NOMO-1 (cell line): Measurements from ENCODE around the gene STIM1.
"Not testable (repeated sequence)": the region's sequence is repeated elsewhere in the genome, so short reads cannot be mapped to it uniquely, and the experiment has no call there.

Source experiments
- DNase-seq, 2 experiments: peaks; one replicate each; lab custom pipeline; 2025; ENCODE audit not compliant: unreplicated experiment in 2 of 2; lab: John Stamatoyannopoulos, UW

The STIM1 gene

DNA sequence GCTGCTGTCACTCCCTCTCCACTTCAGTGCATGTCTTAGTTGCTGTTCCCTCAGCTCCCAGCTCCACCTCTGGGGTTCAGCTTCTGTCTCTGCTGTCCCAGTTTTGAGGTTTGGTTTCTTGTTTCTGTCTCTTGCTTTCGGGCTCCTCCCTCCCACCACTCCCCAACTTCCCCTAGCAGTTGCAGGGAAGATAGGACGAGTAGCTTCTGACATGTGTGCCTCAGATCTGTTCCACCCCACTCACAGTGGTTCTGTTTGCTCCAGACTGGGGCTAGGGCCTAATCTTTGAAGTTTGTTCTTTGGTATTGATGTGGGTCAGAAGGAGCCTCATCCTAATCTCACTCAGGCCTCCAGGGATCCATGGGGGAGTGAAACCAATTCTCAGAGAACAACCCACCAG is 236.6 kb downstream of the STIM1 start:
- no peak for DNase-seq

DNA sequence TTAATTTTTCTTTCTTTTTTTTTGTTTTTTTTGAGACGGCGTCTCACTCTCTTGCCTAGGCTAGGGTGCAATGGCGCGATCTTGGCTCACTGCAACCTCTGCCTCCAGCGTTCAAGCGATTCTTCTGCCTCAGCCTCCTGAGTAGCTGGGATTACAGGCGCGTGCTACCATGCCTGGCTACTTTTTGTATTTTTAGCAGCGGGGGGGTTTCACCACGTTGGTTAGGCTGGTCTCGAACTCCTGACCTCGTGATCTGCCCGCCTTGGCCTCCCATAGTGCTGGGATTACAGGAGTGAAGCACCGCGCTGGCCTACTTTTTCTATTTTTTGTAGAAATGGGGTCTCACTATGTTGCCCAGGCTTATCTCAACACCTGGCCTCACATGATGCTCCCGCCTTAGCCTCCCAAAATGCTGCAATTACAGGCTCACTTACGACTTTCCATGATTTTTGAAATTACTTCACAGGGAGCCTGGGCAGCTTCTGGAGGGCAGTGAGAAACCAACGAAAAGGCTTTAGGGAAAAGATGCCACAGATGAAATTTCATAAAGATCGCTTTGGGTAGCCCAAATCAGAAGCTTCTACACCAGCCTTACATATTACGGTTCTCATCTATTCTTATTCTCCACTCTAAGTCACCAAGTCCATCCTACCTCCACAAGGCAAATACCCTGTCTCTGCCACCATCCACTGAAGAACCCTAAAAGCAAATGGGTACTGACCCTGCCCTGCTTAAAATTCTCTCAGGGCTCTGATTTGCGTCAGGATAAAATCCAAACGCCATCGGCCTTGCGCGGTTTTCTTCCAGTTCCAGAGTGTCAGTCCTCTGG is 238.3 kb downstream of the STIM1 start:
- peak in 1 of 2 experiments; percentile 29 for DNase-seq

DNA sequence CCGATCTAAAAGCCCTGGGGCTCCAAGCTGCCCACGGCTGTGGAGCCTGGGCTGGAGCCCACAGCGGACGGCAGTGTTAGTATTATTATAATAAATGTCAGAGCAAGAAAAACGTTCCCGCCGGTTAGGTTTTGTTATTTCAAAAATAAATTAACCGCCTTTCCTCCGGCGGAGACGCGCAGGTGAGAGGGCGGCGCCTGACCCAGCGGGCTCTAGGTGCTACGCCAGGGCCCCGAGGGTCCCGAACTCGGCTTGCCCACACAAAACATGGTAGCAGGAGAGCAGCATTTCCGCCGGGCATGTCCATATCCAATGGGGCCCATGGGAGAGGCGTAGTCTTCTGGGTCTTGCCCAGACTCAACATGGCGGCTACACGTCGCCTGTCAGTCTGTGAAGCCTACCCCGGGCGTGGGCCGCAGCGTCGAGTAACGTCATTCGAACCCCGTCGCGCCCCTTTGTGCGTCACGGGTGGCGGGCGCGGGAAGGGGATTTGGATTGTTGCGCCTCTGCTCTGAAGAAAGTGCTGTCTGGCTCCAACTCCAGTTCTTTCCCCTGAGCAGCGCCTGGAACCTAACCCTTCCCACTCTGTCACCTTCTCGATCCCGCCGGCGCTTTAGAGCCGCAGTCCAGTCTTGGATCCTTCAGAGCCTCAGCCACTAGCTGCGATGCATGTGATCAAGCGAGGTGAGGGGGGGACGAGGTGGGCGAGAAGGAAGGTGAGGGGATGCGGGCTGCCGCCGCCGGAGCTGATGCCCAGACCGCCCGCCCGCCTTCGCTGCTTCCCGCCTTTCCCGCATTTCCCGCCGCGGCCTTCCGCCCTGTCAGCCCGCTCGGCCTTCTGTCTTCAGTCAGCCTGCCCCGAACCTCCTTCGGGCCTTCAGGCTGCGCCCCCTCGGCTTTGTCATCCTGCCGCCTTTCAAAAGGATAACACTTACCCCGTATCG is 239.2 kb downstream of the STIM1 start, which contains the start of gene RRM1:
Gene RRM1 (plus strand): TSS at position 452 of the 944 bp plus-strand sequence. CDS start 214 bp downstream, at position 666.
- DNase-seq = peak; percentile 95 to 96

DNA sequence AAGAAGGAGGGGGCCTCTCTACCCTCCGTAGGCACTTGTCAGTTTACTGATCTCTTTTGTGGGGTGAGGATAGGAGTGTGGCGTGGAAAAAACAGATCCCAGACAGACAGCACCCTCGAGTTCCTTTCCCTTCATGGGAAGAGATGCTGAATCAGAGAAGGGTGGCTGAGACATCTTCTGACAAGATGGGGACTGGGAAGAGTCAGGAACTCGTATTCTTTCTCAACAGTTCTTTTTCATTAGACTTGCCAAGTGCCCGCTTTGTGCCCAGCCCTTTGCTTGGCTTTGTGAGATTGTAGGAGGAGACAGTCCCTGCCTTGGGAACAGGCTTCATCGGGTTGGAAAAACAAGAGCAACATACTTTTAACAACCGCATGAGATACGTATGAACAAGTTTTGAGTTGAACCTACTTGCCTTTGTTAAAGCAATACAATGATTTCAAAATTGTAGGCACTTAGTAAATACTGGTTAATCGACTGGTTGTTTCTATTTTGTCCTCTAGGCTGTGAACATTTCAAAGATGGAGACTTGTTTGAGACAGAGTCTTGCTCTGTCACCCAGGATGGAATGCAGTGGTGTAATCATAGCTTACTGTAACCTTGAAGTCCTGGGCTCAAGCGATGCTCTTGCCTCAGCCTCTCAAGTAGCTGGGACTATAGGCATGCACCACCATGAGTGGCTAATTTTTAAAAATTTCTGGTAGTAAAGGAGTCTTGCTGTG is 240.2 kb downstream of the STIM1 start:
- DNase-seq = peak in 1 of 2 experiments; percentile 14

DNA sequence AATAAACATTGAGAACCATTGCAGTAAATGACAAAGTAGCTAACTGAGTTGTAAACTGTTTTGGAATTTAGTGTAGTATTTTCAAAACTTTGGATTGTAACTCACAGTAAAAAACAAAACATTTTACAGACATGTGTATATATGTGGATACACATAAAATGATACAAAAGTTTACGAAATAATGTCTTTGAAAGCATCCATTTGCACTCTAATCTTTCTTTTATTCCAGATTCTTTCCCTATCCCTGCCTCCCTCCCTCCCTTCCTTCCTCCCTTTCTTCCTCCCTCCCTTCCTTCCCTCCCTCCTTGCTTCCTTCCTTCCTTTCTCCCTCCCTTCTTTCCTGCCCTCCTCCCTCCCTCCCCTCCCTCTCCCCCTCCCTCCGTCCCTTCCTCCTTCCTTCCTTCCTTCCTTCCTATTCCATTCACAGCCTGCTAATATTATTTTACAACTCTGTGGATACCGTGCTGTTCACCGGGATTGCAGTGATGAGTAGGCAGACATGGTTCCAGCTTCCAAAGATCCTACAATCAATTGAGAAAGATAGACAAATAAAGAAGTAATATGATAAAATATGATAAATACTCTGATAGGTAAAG is 242.7 kb downstream of the STIM1 start:
- DNase-seq = no peak

DNA sequence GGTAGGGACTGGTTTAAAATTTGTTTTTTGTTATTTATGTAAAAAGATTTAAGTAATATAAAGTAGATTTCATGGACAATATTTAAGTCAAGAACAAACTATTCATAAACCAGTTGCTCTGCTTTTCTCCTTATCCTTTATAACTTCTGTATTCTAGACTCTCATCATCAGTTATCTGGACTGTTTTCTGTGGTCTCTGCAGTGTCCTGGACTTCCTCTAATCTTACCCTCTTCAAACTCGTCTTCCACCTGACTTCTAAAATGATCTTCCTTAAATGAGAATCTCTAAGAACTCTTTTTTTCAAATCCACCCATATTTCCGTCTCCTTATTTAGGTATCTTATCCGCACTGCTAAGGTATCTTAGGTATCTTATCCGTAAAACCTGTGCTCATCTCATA is 247.2 kb downstream of the STIM1 start:
- DNase-seq = peak in 1 of 2 experiments; percentile 29

DNA sequence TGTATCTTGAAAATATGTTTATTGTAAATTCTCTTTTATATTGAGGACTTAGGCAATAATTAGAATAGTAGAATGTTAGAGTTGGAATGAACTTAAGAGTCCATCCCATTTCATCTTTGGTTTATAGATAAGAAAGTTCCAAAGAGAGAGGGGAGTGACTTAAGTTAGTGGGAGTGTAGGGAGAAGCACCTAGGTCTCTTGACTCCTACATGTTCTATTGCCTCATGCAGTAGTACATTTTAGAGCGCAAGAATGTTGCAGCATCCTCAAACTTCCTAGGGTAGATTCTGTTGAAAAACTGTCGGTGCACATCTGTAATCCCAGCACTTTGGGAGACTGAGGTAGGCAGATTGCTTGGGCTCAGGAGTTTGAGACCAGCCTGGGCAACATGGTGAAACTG is 247.8 kb downstream of the STIM1 start:
- no peak for DNase-seq

DNA sequence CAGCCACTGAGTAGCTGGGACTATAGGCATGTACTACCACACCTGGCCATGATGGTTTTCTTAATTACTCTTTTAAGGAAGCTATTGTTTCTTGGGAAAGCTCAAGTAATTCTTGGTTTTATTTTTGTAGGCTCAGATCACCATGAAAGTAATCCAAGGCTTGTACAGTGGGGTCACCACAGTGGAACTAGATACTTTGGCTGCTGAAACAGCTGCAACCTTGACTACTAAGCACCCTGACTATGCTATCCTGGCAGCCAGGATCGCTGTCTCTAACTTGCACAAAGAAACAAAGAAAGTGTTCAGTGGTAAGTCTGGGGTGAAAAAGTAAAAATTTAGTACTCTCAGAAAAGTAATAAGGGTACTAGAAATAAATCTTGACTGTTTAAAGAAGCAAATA is 250.5 kb downstream of the STIM1 start:
- DNase-seq = no peak

DNA sequence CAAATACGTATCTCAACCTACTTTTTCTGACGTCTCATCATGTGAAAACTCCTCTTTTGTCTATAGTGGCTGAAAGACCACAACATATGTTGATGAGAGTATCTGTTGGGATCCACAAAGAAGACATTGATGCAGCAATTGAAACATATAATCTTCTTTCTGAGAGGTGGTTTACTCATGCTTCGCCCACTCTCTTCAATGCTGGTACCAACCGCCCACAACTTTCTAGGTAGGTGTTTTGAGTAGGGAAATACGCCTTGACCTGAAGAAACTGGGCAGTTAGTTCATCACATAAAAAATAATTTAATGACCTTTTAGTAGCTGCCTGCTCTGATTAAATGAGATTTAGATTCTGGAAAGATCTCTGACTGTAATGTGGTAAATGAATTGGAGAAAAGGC is 256.4 kb downstream of the STIM1 start:
- no peak for DNase-seq

DNA sequence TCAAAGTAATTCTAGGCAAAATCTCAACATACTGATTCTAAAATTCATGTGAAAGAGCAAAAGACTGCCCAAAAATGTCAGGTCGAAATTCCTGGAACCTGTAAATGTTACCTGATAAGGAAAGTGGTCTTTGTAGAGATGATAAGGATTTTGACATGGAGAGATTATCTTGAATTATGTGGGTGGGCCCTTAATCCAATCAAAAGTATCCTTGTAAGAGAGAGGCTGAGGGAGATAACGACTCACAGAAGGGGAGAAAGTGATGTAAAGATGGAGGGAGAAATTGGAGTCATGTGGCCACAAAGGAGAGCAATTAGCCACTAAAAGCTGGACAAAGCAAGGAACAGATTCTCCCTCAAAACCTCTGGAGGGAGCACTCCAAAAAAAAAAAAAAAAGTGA is 259.7 kb downstream of the STIM1 start:
- no peak for DNase-seq

DNA sequence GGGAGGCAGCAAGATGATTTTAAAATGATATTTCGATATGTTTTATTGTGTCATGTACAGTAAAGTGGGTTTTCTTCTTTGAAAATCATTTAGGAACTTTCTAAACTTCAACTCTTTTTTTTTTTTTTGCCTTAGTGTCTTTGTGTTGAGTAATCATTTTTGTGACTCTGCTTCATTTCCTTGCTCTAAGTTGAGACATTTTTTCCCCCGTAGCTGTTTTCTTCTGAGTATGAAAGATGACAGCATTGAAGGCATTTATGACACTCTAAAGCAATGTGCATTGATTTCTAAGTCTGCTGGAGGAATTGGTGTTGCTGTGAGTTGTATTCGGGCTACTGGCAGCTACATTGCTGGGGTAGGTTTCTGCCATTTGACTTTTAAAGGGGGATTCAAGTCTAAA is 262.6 kb downstream of the STIM1 start:
- DNase-seq = no peak

DNA sequence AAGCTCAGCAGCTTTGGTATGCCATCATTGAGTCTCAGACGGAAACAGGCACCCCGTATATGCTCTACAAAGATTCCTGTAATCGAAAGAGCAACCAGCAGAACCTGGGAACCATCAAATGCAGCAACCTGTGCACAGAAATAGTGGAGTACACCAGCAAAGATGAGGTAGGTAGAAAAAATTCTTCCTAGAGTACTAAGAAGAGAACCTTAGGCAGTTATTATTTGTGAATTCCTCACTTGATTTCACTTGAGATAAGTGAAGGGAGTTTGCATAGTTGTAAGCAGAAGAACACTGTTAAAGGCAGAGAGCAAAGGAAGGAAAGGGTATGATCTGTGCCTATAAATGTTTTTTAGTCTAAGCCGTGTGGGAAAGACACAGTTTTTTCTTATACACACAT is 267.8 kb downstream of the STIM1 start:
- no peak for DNase-seq

DNA sequence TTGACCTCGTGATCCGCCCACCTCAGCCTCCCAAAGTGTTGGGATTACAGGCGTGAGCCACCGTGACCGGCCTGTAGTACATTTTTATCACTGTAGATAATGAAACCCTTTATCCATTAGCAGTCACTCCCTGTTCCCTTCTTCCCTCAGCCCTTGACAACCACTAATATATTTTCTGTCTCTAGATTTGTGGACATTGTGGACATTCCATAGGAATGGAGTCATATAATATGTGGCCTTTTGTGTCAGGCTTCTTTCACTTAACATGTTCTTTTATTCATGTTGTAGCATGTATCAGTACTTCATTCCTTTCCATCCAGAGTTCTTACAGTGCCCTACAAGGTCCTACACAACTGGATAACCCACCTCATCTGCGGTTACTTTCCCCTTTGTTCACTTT is 269.7 kb downstream of the STIM1 start:
- no peak for DNase-seq

DNA sequence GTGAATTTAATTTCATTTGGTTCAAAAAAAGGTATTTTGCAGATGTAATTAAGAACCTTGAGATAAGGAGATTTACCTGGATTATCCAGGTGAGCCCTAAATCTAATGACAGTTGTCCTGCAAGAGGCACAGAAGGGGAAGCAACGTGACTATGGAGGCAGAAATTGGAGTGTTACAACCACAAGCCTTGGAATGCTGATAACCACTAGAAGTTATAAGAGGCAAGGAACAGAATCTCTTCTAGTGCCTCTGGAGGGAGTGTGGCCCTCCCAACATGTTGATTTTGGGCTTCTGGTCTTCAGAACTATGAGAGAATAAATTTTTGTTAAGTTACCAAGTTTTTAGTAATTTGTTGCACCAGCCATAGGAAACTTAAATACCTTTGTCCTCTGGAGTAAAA is 271.9 kb downstream of the STIM1 start:
- DNase-seq = no peak

DNA sequence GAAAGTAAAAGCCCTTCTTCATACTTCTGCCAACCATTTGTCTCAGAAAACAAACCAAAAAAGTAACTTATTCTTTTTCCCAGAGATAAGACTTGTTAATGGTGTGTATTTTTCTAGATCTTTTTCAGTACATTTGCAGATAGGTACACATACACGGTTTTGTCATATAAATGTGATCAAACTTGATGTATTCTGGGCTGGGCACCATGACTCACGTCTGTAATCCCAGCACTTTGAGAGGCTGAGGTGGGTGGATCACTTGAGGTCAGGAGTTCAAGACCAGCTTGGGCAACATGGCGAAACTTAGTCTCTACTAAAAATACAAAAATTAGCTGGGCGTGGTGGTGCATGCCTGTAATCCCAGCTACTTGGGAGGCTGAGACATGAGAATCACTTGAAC is 274.8 kb downstream of the STIM1 start:
- not testable (repeated sequence) for DNase-seq

DNA sequence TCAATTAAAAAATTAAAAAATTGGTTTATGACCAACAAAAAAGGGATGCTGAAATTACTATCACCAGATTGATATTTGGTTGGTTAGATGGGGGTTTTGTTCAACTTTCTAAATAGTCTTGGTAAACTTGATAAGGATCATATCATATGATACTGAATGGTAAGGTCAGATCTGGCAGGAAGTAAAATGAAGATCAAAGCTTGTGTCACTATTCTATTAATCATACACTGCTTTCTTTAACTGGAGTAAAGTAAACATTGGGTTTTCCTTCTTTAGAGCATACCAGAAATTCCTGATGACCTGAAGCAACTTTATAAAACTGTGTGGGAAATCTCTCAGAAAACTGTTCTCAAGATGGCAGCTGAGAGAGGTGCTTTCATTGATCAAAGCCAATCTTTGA is 279.3 kb downstream of the STIM1 start:
- DNase-seq = no peak

DNA sequence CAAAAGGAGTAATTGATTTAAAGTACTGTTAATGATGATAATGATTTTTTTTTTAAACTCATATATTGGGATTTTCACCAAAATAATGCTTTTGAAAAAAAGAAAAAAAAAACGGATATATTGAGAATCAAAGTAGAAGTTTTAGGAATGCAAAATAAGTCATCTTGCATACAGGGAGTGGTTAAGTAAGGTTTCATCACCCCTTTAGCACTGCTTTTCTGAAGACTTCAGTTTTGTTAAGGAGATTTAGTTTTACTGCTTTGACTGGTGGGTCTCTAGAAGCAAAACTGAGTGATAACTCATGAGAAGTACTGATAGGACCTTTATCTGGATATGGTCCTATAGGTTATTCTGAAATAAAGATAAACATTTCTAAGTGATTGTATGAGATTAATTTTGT is 283.0 kb downstream of the STIM1 start:
- no peak for DNase-seq

DNA sequence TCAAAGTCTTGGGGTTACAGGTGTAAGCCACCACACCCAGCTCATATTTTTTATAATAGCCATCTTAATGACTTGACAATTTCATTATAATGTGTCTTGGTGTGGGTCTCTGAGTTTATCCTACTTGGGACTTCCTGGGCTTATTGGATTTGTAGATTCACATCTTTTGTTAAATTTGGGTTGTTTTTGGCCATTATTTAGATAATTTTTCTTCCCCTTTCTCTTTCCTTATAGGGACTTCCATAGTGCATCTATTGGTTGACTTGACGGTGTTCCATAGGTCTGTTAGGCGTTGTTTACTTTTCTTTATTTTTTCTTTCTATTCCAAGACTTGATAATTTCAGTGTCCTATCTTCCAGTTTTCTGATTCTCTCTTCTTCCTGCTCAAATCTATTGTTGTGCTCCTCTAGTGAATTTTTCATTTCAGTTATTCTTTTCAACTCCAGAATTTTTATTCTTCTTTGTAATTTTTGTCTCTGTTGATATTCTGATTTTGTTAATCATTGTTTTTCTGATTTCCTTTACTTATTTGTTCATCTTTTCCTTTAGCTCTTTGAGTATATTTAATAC is 284.7 kb downstream of the STIM1 start:
- no peak for DNase-seq
